Stimulated activated CD4-positive, alpha-beta T cell treated with anti-CD3 and anti-CD28 coated beads, Interleukin-4, amount 100 ng/mL, for 24 hours (primary cell): ENCODE measurements around the gene ARMH3.

Experiments
- DNase-seq: peaks from one replicate; pipeline ENCODE4 v3.0.0-alpha.2; 2020

The ARMH3 gene

DNA sequence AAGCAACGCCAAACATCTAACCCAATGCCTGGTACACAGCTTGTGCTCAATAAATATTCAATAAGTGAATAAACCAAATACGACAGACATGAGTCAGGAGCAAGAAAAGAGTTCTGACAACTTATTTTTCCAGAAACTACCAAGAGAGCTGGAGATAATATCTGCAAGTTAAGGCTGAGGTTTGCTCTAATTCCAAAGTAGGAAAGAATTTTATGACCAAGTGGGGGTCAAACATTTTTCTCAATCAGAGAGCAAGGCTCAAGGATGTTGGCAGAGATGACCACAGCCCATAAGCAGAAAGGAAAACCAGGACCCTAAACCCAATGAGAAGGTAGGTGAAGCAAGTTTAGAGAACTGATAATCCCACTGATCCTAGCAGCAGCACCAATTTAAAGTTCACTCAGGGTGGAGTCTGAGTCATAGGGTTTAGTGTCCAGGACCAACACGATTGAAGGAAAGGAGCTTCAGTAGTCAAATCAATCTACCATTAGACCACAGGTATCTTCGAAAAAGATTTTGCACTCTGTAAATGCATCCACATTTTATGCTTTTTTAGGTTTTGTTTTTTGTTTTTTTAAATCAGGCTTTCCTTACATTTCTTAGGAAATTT is 163.1 kb downstream of the ARMH3 start:
- DNase-seq = no peak

DNA sequence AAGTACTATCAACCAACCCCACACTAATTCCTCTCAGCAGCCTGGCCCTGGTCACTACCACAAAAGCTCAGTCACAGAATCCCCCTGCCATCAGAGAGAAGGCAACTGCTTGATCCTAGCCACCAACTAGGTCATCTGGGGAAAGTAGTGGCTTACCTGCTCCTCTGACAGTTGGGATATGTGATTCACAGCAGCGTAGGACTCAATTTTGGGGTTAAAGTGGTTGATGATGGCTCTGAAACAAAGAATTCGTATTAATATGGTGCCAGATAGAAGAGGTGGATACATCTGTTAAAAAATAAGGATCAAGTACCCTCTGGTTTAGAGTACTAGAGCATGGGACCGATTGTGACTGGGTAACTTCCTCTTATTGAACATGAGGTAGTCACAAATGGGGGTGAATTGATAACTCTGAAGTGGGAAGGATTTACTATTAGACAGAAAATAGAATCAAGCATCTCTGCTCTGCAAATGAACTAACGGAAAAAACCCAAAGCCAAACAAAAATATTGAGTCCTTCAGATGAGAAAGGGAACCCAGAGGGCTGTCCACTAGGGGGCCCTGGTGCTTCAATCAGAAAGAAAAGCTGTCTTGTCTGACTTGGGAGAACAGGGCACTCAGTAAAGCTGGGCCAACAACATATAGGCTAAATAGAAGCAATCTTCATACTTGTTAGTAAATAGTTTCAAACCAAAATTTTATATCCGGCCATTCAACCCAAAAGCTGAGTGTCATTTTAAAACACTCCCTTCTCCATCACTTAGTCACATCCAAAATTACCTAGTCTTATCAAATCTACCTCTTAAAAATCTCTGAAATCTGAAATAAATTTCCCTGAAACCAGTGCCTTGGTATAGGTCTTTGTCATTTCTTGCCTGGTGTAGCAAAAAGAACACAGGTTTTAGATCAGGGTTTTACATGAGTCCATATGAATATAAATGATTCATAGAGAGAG is 166.4 kb downstream of the ARMH3 start:
- DNase-seq = peak; percentile 73

DNA sequence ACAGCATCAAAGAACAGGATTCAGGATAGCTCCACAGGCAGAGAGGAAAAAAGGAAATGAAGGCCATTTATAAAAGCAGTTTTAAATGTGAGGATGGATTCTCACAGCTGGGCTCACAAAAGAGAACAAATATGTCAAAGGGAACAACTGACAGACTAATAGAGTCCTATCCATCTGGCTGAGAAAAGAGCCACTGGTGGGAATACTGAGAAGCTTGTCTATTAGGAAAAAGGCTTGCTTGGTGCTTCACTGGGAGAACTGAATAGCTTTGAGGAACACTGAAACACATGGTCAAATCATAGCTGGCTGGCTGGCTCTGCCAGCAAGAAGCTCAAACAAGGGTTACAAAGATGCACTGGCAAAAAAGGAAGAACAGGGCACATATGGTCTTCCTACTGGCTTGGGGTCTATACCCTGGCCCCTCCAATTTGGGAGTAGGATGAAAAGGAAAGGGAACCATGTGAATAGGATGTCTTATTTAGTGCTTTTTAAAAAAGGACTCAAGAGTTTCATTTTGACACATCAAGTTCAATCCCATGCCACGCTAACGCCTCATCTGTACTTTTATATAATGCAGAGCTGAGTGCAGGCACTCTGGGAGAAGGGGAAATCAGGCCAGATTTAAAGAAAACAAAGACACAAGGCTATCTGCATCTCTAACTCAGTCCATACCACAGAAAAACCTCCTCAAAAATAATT is 167.6 kb downstream of the ARMH3 start:
- no peak for DNase-seq

DNA sequence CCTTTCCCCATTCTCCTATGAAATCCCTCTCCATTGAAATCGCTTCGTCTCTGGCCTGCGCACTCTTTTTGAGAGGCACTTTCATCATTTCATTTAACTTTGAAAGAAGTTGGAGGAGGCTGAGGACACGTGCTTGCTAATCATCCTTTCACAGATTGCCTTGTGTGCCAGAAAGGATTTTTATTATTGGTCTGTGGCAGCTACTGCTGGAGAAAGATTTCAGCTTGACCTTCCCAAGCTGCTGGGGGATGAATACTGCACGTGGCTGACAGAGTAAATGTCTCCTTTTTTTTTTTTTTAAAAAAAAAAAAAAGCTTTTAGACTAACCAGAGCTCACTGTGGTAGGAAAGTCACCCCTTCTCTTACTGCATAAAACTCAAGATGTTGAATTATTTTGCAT is 168.2 kb downstream of the ARMH3 start:
- DNase-seq = no peak

DNA sequence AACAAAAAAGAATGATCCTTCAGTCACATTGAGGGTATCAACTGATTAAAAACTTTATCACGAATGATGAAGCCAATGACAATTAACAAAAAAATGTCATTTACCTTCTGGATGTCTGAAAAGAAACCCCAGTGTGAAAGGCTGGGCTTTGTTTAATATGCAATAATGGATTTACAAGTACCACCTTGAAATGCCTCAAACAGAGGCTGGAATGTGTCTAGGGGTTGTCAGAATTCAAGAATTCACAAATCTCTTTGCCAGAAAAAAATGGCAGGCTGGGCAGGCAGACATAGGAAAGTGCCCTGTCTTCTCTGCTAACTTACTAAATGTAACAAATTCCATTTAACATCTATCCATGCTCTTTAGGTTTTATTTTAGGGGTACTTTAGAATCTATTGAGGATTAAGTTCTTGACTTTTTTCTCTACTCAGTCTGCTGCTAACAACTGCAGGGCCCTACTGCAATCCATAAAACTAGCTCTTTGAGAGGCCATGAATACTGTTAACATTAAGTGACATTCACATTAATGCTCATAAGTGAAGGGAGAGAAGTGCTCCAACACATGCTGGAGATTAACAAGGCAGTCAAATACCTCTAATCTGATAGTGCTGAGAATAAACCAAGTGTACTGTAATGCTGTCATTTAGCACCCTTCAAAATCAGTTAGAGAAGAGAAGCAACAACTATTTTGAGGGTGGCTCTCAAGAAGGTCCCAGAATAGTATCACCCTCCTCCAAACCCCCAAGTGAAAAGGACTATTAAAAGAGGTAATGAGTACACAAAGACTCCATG is 169.3 kb downstream of the ARMH3 start:
- no peak for DNase-seq

DNA sequence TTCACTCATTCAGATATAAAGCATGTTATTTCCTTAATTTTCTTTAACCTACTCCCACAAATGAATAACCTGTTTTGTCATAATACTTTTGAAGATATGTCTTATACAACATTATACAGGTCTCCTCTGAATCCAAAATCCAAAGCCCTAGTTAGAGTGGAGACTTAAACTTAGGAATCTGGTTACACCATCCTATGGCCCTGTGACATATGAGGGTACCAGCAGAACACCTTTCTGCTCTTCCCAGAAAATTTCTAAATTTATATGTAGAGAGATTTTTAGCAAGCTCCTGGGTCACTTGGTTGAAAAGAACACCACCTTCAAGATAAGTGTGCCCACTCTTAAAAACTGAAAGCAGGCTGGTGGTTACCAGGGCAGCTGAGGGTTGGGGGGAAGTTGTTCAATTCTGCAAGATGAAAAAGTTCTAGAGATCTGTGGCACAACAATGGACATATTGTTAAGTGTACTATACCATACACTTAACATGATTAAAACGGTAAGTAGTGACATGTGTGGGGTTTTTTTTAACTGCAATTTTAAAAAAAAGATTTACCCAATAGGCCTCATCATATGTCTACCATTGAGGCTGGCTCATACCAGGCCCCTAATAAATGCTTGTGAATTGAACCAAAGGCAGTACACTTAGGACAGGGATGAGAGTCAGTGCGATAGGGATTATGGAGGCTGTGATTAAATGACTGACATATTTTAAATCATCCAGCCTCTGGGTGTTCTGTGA is 174.8 kb downstream of the ARMH3 start:
- no peak for DNase-seq

DNA sequence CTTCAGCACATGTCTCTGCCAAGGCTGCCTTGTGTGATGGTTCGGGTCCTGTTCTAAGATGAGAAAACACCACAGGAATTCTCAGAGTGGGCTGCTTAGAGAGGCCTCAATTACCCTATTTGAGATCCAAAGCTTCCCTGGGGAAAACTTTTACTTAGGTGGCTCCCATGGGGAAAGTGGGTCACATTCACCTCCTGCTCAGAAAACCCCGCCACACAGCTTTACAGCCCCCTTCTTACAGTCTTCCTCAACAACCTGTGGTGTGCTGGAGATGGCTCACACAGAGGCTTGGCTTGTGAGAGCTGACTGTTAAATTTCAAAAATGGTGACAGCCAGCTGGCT is 175.8 kb downstream of the ARMH3 start:
- no peak for DNase-seq

DNA sequence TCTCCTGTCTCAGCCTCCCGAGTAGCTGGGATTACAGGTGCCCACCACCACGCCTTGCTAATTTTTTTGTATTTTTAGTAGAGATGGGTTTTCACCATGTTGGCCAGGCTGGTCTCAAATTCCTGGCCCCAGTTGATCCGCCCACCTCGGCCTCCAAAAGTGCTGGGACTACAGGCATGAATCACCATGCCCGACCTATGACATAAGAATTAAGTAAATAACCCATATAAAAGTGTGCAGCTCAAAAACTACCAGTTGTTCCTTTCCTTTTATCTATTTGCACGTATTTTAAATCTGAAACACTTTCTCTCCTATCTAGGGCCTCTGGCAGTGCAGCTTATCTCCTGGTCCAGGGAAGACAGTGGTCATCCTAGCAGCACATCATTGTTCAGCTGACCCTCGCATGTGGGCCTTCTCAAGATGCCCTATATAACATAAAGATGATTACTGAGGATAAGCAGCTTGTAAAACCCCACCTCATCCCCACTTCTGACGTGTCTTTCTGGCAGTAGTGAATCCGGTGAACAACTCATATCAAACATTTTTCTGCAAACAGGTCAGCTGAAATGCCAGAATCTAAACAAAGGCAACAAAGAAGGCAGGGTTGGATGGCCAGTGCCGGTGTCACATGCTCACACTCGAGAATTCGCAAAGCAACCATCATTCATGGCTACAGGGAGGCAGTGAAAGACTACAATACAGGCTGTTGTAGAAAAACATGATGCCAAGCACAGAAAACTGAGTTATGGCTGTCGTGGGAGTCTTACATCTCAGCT is 176.3 kb downstream of the ARMH3 start:
- no peak for DNase-seq

DNA sequence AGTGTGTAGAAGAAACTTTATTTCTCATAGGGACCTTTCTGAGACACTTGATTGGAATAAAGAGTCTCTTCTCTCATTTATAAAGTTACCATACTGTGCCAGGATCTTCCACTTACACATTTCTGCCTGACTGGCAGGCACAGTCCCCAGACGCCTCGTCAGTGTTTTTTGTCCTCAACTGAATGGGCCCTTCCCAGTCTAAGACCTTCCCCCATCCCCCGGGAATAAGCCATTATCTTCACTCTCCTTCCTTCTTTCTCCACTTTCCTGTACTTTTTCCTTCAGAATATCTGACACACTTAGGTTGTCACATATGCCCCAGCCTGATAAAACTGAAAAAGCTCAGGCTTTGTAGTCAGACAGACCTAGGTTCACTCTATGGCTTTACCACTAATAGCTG is 177.1 kb downstream of the ARMH3 start:
- DNase-seq = no peak

DNA sequence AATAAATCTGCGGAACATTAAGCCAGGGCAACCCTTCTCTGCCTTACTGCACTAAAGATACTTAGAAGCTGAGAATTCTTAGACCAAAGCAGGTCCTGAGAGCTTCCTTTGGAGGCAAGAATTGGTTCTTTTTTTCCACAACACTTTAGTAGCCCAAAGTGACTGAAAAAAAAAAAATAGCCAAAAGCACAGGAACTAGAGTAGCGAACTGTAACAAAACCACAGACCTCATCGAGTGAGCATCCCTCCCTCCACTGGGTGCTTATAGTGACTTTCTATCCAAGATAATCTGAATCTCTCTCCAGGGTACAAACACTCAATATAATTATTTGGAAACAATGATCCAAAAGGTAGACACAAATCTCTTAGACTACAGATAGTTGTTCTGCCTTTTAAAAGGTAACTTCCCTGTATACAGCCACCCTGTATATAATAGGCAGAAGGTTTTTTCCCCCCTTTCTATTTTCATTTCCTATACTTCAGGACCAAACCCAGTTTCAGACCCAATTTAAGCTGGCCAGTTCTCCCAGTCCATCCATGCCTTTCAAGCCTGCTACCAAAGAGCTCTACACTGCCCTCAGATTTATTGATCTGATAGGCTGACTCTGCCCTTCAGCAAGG is 180.8 kb downstream of the ARMH3 start:
- no peak for DNase-seq

DNA sequence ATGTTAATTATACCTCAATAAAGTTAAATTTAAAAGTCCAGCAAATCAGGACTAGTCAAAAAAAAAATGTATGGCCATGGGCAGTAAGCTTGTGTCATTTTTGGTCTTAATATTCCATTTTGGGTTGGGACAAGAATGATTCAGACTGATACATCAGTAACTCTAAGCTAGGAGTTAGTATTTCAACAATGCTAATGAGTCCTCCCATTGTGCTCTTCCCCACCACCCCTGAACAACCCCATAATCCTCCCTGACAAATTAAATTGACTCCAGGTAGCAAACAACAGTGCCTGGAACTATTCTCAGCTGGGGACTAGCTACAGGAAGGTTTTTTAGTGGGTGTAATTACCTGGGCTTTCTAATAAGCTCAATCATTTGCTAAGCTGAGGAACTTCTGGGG is 181.7 kb downstream of the ARMH3 start:
- no peak for DNase-seq

DNA sequence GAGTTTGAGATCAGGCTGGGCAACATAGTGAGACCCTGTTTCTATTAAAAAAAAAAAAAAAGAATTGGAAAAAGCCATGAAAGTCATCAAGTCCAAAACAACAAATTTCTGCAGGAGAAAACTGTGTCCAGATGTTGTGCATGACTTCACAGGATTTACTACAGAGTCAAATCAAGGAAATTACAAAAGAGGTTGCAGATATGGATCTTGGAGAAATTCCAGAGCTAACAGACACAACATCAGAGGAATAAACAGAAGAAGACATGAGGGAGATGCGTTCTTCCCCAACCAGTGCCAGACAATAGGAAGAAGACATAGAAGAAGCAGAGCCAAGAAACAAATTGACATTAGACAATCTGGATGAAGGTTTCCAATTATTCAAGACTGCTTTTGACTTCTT is 188.0 kb downstream of the ARMH3 start:
- no peak for DNase-seq

DNA sequence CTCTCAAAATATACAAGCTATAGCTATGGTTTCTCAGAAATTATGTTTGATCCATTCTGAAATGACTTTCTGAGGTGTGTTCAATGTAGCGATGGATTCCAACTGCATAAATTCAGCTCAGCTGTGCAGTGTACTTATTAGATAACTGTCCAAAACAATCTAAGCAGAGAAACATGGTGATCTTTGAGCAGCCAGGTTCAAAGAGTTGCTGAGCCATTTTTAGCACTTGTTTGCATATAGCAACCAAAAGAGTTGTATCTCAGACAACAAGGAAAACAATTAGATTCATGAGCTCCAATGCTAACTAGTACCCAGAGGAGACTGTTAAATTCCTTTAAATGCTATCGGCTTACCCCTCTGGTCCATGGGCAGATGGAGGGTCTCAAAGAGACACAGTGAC is 196.4 kb downstream of the ARMH3 start:
- DNase-seq = no peak

DNA sequence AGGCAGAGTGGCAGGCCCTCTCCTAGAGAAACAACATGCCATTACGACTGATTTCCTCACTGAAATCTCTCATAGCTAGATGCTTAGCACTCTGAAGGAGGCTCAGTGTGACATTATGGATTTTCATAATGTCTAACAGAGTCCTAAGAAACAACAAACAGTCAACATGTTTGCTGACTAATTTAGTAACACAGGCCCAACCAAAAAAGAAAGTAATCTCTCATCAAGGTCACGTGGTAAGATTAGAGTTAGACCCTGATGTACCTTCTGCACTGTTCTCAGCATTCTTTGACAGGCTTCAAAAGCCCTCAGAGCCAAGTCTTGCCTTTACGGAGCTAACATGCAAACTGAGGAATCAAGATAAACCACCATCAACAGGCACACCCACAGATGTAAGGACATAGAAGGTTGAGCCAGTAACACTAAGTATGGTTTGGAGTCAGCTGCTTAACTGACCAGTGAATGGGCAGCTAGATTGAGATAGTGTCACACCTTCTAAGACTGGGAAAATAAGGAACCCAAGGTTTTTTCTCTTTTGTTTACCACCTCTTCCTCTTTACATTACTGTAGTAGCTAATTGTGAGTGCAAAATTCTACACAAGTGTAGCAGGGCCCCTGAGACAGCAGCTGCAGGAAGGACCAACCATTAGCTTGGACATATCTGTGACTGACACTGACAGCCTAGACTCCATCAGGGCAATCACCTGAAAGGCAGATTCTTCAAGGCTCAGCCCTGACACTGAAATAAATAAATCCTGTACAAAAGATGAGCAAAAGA is 197.1 kb downstream of the ARMH3 start:
- no peak for DNase-seq

DNA sequence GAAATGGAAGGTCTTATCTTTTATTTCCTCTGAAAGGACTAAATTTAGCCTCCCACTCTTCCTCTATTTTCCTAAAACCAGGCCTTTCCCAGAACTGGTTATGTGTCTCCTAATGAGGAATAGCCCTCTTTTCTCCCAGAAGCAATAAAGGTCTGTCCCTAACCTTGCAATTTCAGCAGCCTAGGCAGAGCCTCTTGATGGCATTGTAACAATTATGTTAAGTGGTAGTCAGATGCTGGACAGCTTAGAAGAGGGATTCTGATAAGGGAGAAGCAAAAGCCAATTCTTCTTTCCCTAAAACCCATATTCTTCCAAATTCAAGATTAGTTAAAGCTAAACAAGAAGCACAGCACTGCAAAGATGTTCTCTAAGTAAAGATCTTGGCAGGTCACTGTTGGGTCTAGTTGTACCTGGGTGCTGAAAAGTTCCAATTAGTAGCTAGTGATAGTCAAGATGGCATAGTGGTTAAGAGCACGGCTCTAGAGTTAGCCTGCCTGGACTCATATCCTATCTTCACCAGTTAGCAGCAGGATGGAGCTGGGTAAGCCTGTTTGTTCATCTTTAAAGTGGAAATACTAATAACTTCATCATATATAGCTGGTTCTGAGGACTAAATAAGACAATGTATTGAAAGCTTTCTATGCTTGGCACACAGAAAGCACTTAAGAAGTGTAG is 198.0 kb downstream of the ARMH3 start:
- no peak for DNase-seq

DNA sequence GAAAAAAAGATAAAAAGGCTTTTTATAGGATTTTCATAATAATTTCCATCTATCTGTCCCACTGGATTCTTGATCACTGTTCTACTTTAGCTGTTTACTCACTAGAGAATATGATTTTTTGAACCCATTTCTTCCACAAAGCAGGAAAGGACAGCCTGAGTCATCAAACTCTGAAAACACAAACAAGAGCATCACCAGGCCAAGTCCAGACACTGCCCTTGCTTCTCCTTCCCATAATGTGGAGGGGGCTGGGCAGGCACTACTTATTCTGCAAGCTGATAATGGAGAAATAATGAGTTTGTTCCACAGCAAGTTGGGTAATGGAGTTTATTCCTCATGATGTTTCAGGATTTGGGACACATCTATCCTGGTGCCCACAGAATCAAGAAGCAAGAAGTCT is 199.3 kb downstream of the ARMH3 start:
- DNase-seq = no peak

DNA sequence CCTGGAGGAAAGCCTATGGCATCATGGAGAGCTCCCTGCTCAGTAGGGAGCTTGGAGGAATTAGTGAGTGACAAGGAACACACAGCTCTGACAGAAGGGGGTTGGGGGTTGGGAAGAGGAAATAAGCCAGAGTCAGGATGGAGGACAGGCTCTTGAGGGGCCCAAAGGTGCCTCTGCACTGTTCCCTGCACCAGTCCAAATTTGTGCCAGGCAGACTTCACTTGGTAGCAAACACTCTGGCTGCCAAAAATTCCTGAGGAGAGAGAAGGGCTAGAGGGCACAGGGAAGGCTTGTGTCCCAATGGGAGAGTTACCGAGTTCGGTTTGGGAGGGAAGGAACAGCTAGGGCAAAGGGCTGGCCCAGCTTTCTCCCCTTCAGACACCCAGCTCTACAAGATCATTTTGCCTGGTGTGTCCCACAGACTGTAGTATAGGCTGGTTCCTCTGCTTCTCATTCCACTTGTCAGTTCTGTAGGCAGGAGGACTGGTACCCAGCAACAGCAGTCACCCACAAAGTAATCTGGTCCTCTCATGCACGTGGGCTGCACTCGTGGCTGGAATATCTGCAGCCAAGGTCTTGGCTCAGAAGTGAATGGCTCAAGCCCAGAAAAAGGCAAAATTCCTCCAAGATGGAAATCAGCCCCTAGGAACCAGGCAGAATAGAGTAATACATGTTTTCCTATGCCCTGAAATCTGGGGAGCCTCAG is 204.4 kb downstream of the ARMH3 start:
- no peak for DNase-seq

DNA sequence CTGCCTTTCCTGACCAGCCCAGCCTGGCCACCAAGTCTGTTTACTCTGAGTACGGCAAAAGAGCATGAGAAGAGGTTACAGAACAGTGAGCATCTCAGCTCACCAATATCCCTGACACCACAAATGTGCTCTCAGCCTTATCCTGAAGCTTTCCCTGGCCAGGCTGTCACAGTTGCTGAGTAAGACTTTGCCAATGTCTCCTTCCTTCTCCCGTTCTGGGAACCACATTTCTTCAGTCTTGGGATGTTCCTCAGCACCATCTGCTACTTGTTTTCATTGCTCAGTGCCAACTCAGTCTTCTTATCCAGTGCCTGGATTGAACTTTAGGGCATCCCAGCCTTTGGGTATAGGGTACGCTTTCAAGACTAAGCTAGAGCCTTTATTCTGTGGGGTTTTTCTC is 205.2 kb downstream of the ARMH3 start:
- no peak for DNase-seq

DNA sequence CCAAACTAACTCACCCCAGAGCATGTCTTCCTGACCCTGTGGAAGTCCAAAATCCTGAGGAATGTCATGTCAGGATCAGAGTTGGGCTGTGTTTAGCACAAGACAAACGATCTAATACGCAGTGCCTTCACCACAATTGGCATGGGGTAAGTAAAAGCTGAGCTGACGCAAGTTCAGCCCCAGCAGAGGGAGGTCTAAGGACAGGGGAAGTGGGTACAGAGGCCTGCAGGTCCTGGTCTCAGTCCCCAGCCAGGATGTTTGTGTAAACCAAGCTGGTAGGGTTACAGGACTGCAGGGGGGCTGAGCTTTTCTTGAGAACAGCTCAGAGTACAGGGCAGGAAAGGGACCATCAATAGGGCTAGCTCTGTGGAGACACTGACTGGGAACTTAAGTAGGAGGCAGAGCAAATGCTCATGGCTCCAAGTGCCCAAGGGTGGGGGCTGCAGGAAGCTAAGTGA is 207.1 kb downstream of the ARMH3 start:
- DNase-seq = no peak
